Transverse colon (tissue), 4 donors: ENCODE results near the gene LARP6. TPM values are rescaled to one million over a fixed set of nuclear protein-coding genes. Genes with fewer than 3 reads are reported as not detected.

Experiments used
- DNase-seq: peaks from one replicate; pipeline ENCODE4 v3.0.0-alpha.2; 2019
- H3K27ac ChIP-seq, 4 donors: fragments of 200-600 bp; sonication (generic); 2 replicates each; pipeline ENCODE4 v1.5.1; 2016 to 2018; ENCODE audit warnings: inconsistent platforms in 4 of 4
- H3K27me3 ChIP-seq: fragments of 200-600 bp; sonication (generic); 2 replicates; pipeline ENCODE4 v1.5.1; 2017; ENCODE audit warnings: inconsistent platforms
- H3K36me3 ChIP-seq, 4 donors: fragments of 200-600 bp; sonication (generic); 2 replicates each; pipeline ENCODE4 v1.5.1; 2017 to 2019; ENCODE audit warnings: inconsistent platforms in 4 of 4
- H3K4me1 ChIP-seq, 4 donors: fragments of 200-600 bp; sonication (generic); 2 replicates each; pipeline ENCODE4 v1.5.1; 2017 to 2020; ENCODE audit warnings: inconsistent platforms in 4 of 4
- H3K4me3 ChIP-seq, 4 donors: fragments of 200-600 bp; sonication (generic); 1 replicate in 1 of 4; 2 replicates in 3 of 4; pipeline versions ENCODE4 v1.5.1 to v1.6.1; 2017 to 2019; ENCODE audit warnings: inconsistent platforms in 4 of 4
- H3K9me3 ChIP-seq, 2 donors: fragments of 200-600 bp; sonication (generic); 2 replicates each; pipeline ENCODE4 v1.5.1; 2017 to 2019; ENCODE audit warnings: inconsistent platforms in 2 of 2
- EP300 ChIP-seq: sonication (generic); formaldehyde crosslinking; IDR thresholded peaks from one replicate; pipeline ENCODE4 v1.6.1; 2017; ENCODE audit warnings: antibody characterized with exemption, low read depth
- POLR2A ChIP-seq: fragments of 450-650 bp; IDR thresholded peaks from one replicate; pipeline ENCODE4 v1.6.1; 2016; ENCODE audit warnings: antibody characterized with exemption, mild to moderate bottlenecking, moderate library complexity
- POLR2AphosphoS5 ChIP-seq, 3 donors: sonication (generic); formaldehyde crosslinking; IDR thresholded peaks; one replicate each; pipeline ENCODE4 v1.6.1; 2016; ENCODE audit warnings: antibody characterized with exemption in 3 of 3
- WGBS, 2 donors: methylation state at CpG; one replicate each; pipeline ENCODE4 v1.1.5; 2018; ENCODE audit warnings: low coverage in 1 of 2; 5-methylcytosine and 5-hydroxymethylcytosine counted together
- in situ Hi-C, 4 donors: fragments of 200-750 bp; cut with MboI; loops; one replicate each; pipeline versions ENCODE4 v1.15.0 to v1.15.1; 2017; ENCODE audit warnings: low sequenced_read_pairs in 3 of 4, low pct_ligation_motif_present in 1 of 4, low pct_unique_long_range_greater_than_20kb in 1 of 4
- intact Hi-C: fragments of 100-400 bp; cut with DNase I; formaldehyde crosslinking; loops from one replicate; pipeline ENCODE4 v1.15.1; 2023; ENCODE audit warnings: low total_unique reads
- total RNA-seq, 4 donors: library from RNA; depleted of rRNA; stranded (reverse); fragments of >200 nt; gene quantifications; one replicate each; pipeline ENCODE4 v1.1.0, GENCODE V29; 2016
- TF ChIP-seq, protein P1 (sequence below), 5 experiments: fragments of 200-600 bp in 3 of 5; fragments of 450-650 bp in 2 of 5; sonication (generic) in 3 of 5; IDR thresholded peaks; 1 replicate in 2 of 5; 2 replicates in 3 of 5; pipeline ENCODE4 v1.5.1; 2016 to 2017; ENCODE audit warnings: antibody characterized with exemption in 5 of 5, inconsistent platforms in 3 of 5, mild to moderate bottlenecking in 2 of 5, moderate library complexity in 1 of 5

Gene LARP6
- total RNA-seq, 4 donors from 2014 or later = 0.75 to 41.0 (median 8.3) TPM

DNA sequence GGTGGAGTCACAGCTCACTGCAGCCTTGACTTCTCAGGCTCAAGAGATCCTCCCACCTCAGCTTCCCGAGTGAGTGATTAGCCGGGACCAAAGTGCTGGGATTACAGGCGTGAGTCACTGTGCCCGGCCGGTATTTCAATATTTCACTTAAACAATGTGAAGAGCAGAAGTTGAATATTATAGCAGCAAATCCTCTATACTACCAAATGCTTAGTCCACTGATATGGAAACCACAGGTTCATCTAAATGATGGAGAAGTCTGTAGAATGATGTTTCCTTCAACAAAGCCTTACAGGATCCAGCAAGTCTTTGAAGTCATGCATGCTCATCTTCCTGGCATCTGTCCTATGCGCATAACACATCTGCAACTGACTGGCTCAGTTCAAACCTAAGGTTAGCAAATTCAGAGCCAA, 70.3 kb downstream of the LARP6 start:
- TF ChIP-seq POLR2A (no peak), EP300 (no peak), POLR2AphosphoS5 (IDR thresholded peaks at IDR 0.05) (peak in 1 of 3 donors; percentile 15)
- TF ChIP-seq, protein P1, sequence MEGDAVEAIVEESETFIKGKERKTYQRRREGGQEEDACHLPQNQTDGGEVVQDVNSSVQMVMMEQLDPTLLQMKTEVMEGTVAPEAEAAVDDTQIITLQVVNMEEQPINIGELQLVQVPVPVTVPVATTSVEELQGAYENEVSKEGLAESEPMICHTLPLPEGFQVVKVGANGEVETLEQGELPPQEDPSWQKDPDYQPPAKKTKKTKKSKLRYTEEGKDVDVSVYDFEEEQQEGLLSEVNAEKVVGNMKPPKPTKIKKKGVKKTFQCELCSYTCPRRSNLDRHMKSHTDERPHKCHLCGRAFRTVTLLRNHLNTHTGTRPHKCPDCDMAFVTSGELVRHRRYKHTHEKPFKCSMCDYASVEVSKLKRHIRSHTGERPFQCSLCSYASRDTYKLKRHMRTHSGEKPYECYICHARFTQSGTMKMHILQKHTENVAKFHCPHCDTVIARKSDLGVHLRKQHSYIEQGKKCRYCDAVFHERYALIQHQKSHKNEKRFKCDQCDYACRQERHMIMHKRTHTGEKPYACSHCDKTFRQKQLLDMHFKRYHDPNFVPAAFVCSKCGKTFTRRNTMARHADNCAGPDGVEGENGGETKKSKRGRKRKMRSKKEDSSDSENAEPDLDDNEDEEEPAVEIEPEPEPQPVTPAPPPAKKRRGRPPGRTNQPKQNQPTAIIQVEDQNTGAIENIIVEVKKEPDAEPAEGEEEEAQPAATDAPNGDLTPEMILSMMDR (IDR thresholded peaks at IDR 0.05) = no peak
- H3K27ac ChIP-seq = no peak overlapping the region
- H3K27me3 ChIP-seq = no peaks in the 10 kb centered on the region
- 53 to 100% methylated on average over 1 to 6 of the region's 6 CpGs for WGBS, 2 donors
- H3K36me3 ChIP-seq = no peaks in the 10 kb centered on the region
- in situ Hi-C loops = no loop called here
- intact Hi-C loops = no loop called here
- no peak overlapping the region for H3K4me3 ChIP-seq
- peak; percentile 48 for DNase-seq
- H3K9me3 ChIP-seq = no peaks in the 10 kb centered on the region
- peaks cover 0 to 14% (median 0%) of the 10 kb centered on the region in 4 donors for H3K4me1 ChIP-seq

DNA sequence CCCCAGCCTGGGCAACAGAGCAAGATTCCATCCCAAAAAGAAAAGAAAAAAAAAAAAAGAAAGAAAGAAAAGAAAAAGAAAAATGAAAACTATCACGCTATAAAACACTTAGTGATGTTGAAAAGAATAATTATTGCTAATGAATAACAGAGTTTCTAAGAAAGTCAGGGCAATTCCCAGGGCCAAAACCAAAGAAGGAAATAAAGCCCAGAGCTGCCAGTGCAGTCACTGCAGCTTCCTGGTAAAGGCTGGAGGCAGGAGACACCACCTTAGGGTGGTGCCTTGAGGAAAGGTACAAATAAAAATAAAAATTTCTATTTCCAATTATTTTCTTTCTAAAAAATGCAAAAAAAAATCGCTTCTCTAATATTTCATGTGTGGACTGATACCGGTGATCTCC, 70.9 kb downstream of the LARP6 start:
- TF ChIP-seq POLR2A = no peak
- TF ChIP-seq, protein P1 (IDR thresholded peaks at IDR 0.05) = no peak
- TF ChIP-seq POLR2AphosphoS5 (IDR thresholded peaks at IDR 0.05) = no peak
- TF ChIP-seq EP300 = no peak
- in situ Hi-C loops (no loop called here), intact Hi-C loops (no loop called here)
- H3K4me3 ChIP-seq = no peak overlapping the region
- peak overlapping the region in 1 of 4 donors; percentile 1 for H3K27ac ChIP-seq
- 68 to 75% methylated on average over 2 to 3 of the region's 3 CpGs for WGBS, 2 donors
- H3K36me3 ChIP-seq = no peaks in the 10 kb centered on the region
- peaks cover 0 to 11% (median 0%) of the 10 kb centered on the region in 4 donors for H3K4me1 ChIP-seq
- no peaks in the 10 kb centered on the region for H3K9me3 ChIP-seq
- DNase-seq = no peak
- H3K27me3 ChIP-seq = no peaks in the 10 kb centered on the region

DNA sequence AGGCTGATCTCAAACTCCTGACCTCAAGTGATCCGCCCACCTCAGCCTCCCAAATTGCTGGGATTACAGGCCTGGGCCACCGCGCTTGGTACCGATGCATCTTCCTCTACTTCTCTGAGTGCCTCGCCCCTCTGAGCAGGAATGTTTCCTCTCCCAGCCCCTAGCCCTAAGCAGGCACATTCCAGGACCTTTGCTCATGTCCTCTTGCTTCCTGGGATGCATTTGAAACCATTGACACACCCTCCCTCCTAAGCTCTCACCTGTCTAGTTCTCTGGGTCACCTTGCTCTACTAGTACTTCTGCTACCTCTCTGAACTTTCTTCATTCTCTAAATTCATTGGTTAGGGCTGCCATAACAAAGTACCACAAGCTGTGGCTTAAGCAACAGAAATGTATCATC, 72.7 kb downstream of the LARP6 start:
- in situ Hi-C loops (no loop called here), intact Hi-C loops (no loop called here)
- TF ChIP-seq POLR2AphosphoS5 (IDR thresholded peaks at IDR 0.05) (no peak), POLR2A (no peak)
- TF ChIP-seq, protein P1 (IDR thresholded peaks at IDR 0.05) = no peak
- no peak for DNase-seq
- peaks cover 0 to 9% (median 0%) of the 10 kb centered on the region in 4 donors for H3K4me1 ChIP-seq
- H3K27ac ChIP-seq = no peak overlapping the region
- WGBS, 2 donors = 71 to 90% methylated on average over 1 to 5 of the region's 5 CpGs
- no peak overlapping the region for H3K4me3 ChIP-seq
- H3K9me3 ChIP-seq = no peaks in the 10 kb centered on the region
- H3K36me3 ChIP-seq = no peaks in the 10 kb centered on the region
- H3K27me3 ChIP-seq = no peaks in the 10 kb centered on the region

Other genes with a start within 250 kb of the LARP6 start
- gene UACA, start 90.6 kb downstream of the LARP6 start, total RNA-seq = 10 to 100 TPM; 19.5 to 90.5 (median 40.8) TPM
- 10 to 100 TPM in 1 of 4 donors, 1 to 10 TPM in 2, not detected in 1; 2.2 to 14.9 (median 8.3) TPM for gene THAP10, start 38.3 kb upstream of the LARP6 start, total RNA-seq
- gene LRRC49, start 38.7 kb upstream of the LARP6 start, total RNA-seq = 1 to 10 TPM in 3 of 4 donors, not detected in 1; 2.2 to 5.2 (median 4.8) TPM